HEK293 (cell line): Measurements from ENCODE around the gene ZNF668.
A peak's percentile ranks its signal among the peaks of the same experiment; 100 is the strongest.

Experiments
- HIC1 ChIP-seq: fragments of 450-650 bp; formaldehyde crosslinking; IDR thresholded peaks from 2 replicates; pipeline ENCODE4 v1.5.1; 2016; ENCODE audit warnings: missing biosample characterization, missing genetic modification characterization
- INSM2 ChIP-seq: fragments of 450-650 bp; formaldehyde crosslinking; IDR thresholded peaks from 2 replicates; pipeline ENCODE4 v1.5.1; 2016; ENCODE audit warnings: missing biosample characterization, missing genetic modification characterization
- OSR2 ChIP-seq: fragments of 450-650 bp; formaldehyde crosslinking; IDR thresholded peaks from 2 replicates; pipeline ENCODE4 v1.5.1; 2016; ENCODE audit warnings: missing biosample characterization, missing genetic modification characterization
- PATZ1 ChIP-seq: fragments of 450-650 bp; formaldehyde crosslinking; IDR thresholded peaks from 2 replicates; pipeline ENCODE4 v1.5.1; 2016; ENCODE audit warnings: missing biosample characterization, missing genetic modification characterization
- PRDM2 ChIP-seq: fragments of 450-650 bp; formaldehyde crosslinking; IDR thresholded peaks from 2 replicates; pipeline ENCODE4 v1.5.1; 2016; ENCODE audit warnings: missing biosample characterization, missing genetic modification characterization, borderline replicate concordance
- TCF7L2 ChIP-seq: IDR thresholded peaks from 2 replicates; pipeline ENCODE4 v1.6.1; 2011; ENCODE audit warnings: low read depth, mild to moderate bottlenecking, inconsistent platforms, low read length, moderate library complexity, borderline replicate concordance
- ZFP37 ChIP-seq: fragments of 450-650 bp; formaldehyde crosslinking; IDR thresholded peaks from 2 replicates; pipeline ENCODE4 v1.5.1; 2016; ENCODE audit warnings: missing biosample characterization, missing genetic modification characterization
- ZNF132 ChIP-seq: fragments of 450-650 bp; formaldehyde crosslinking; IDR thresholded peaks from 2 replicates; pipeline ENCODE4 v1.5.1; 2017; ENCODE audit warnings: missing biosample characterization, missing genetic modification characterization, borderline replicate concordance
- ZNF24 ChIP-seq: fragments of 450-650 bp; formaldehyde crosslinking; IDR thresholded peaks from 2 replicates; pipeline ENCODE4 v1.5.1; 2016; ENCODE audit warnings: missing biosample characterization, missing genetic modification characterization
- ZNF324 ChIP-seq: fragments of 450-650 bp; formaldehyde crosslinking; IDR thresholded peaks from 2 replicates; pipeline ENCODE4 v1.5.1; 2016; ENCODE audit warnings: missing biosample characterization, missing genetic modification characterization
- ZNF488 ChIP-seq: fragments of 450-650 bp; formaldehyde crosslinking; IDR thresholded peaks from 2 replicates; pipeline ENCODE4 v1.5.1; 2016; ENCODE audit warnings: missing biosample characterization, missing genetic modification characterization
- ZNF510 ChIP-seq: fragments of 450-650 bp; formaldehyde crosslinking; IDR thresholded peaks from 2 replicates; pipeline ENCODE4 v1.5.1; 2018; ENCODE audit warnings: mild to moderate bottlenecking, missing genetic modification characterization, missing biosample characterization; ENCODE audit not compliant: insufficient replicate concordance
- ZNF513 ChIP-seq: fragments of 450-650 bp; IDR thresholded peaks from 2 replicates; pipeline ENCODE4 v1.5.1; 2018; ENCODE audit warnings: missing biosample characterization, missing genetic modification characterization
- ZNF660 ChIP-seq: fragments of 450-650 bp; IDR thresholded peaks from 2 replicates; pipeline ENCODE4 v1.5.1; 2018; ENCODE audit warnings: missing biosample characterization, mild to moderate bottlenecking, missing genetic modification characterization
- ZNF670 ChIP-seq: fragments of 450-650 bp; formaldehyde crosslinking; IDR thresholded peaks from 2 replicates; pipeline ENCODE4 v1.5.1; 2016; ENCODE audit warnings: missing biosample characterization, missing genetic modification characterization, low read depth
- ZNF692 ChIP-seq: fragments of 450-650 bp; formaldehyde crosslinking; IDR thresholded peaks from 2 replicates; pipeline ENCODE4 v1.5.1; 2016; ENCODE audit warnings: missing biosample characterization, missing genetic modification characterization
- ZNF76 ChIP-seq: fragments of 450-650 bp; formaldehyde crosslinking; IDR thresholded peaks from 2 replicates; pipeline ENCODE4; 2016; ENCODE audit warnings: low read depth, missing biosample characterization, missing genetic modification characterization, borderline replicate concordance
- ZSCAN23 ChIP-seq: fragments of 450-650 bp; formaldehyde crosslinking; IDR thresholded peaks from 2 replicates; pipeline ENCODE4 v1.5.1; 2016; ENCODE audit warnings: missing biosample characterization, missing genetic modification characterization
- ZSCAN5A ChIP-seq: fragments of 450-650 bp; formaldehyde crosslinking; IDR thresholded peaks from 2 replicates; pipeline ENCODE4 v1.5.1; 2016; ENCODE audit warnings: missing biosample characterization, missing genetic modification characterization

Gene ZNF668

GRCh38 chr16:31073142-31073969 lies 684 bp downstream of the ZNF668 start (continued):
- TF ChIP-seq ZNF324 (tag by site-specific recombination) (peak; percentile 95; the same call in 1 of the 2 replicates), ZNF24 (peak; percentile 99), ZNF76 (tag by site-specific recombination) (peak; percentile 63), OSR2 (0 out of 2 replicates have a peak, but pooled peaks have one; percentile 15), ZNF488 (tag by site-specific recombination) (no peak), HIC1 (no peak), ZNF510 (tag by site-specific recombination) (no peak), ZNF660 (peak; percentile 91), PATZ1 (tag by site-specific recombination) (peak; percentile 81), PRDM2 (no peak), ZSCAN23 (peak; percentile 17; the same call in 1 of the 2 replicates), INSM2 (tag by site-specific recombination) (peak; percentile 62), ZNF132 (tag by site-specific recombination) (no peak), ZSCAN5A (tag by site-specific recombination) (peak; percentile 34; the same call in 1 of the 2 replicates), ZNF513 (peak; percentile 42; the same call in 1 of the 2 replicates), TCF7L2 (no peak), ZNF670 (tag by site-specific recombination) (no peak), ZNF692 (tag by site-specific recombination) (peak; percentile 81), ZFP37 (tag by site-specific recombination) (no peak)
